Sigmoid colon (tissue), 3 donors: ENCODE results near the gene ANXA8.

Source experiments
- CTCF ChIP-seq, 4 experiments: fragments of 450-650 bp in 3 of 4; fragments of 200-600 bp in 1 of 4; IDR thresholded peaks; one replicate each; pipeline ENCODE4 v1.5.1; 2016 to 2019; ENCODE audit warnings: antibody characterized with exemption in 4 of 4, mild to moderate bottlenecking in 3 of 4, moderate library complexity in 2 of 4
- POLR2A ChIP-seq, 2 donors: fragments of 450-650 bp; IDR thresholded peaks; one replicate each; pipeline ENCODE4 v1.6.1; 2016; ENCODE audit warnings: antibody characterized with exemption in 2 of 2, mild to moderate bottlenecking in 2 of 2, moderate library complexity in 2 of 2

GRCh38 chr10:47418321-47418720 lies 65.6 kb downstream of the ANXA8 start:
- no peak for TF ChIP-seq CTCF (IDR thresholded peaks at IDR 0.05)
- no peak for TF ChIP-seq POLR2A (IDR thresholded peaks at IDR 0.05)
